Measurements from ENCODE around the gene RSU1.

- no peak for TF ChIP-seq CTCF (IDR thresholded peaks at IDR 0.05; ENCODE audit: low read length)
- TF ChIP-seq EZH2 (IDR thresholded peaks at IDR 0.05; ENCODE audit: borderline replicate concordance, low read length), result no peak
These were observed 75.7 kb downstream of the RSU1 start for GRCh38 chr10:16741540-16741939.

All from OCI-LY1 (cell line).